ENCODE measurements around the gene SMAD4. TPM values are rescaled to one million over a fixed set of nuclear protein-coding genes. Genes with fewer than 3 reads are reported as not detected.

SMAD4 gene
- total and polyA plus RNA-seq, 4 donors, result 9.3 to 65.3 (median 29.1) TPM

DNA sequence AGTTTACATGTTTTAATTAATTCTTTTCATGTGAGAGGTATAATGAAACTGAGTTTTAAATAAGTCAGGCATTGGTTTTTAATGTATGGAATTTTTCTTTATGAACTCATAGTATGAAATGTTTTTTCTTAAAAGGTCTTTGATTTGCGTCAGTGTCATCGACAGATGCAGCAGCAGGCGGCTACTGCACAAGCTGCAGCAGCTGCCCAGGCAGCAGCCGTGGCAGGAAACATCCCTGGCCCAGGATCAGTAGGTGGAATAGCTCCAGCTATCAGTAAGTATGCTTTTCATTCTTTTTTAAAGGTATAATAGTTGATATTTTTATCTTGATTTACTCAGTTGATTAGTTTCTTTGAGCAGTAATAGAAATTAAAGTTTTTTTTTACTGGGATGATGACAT lies 46.5 kb downstream of the SMAD4 start (continued):
- TF ChIP-seq, protein P1, sequence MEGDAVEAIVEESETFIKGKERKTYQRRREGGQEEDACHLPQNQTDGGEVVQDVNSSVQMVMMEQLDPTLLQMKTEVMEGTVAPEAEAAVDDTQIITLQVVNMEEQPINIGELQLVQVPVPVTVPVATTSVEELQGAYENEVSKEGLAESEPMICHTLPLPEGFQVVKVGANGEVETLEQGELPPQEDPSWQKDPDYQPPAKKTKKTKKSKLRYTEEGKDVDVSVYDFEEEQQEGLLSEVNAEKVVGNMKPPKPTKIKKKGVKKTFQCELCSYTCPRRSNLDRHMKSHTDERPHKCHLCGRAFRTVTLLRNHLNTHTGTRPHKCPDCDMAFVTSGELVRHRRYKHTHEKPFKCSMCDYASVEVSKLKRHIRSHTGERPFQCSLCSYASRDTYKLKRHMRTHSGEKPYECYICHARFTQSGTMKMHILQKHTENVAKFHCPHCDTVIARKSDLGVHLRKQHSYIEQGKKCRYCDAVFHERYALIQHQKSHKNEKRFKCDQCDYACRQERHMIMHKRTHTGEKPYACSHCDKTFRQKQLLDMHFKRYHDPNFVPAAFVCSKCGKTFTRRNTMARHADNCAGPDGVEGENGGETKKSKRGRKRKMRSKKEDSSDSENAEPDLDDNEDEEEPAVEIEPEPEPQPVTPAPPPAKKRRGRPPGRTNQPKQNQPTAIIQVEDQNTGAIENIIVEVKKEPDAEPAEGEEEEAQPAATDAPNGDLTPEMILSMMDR (IDR thresholded peaks at IDR 0.05; ENCODE audit: low read depth, low read length, missing input control), result no peak
- TF ChIP-seq GABPA (IDR thresholded peaks at IDR 0.05 in 1 of 2, conservative IDR thresholded peaks at IDR 0.05 in 1 of 2) (no peak), YY1 (IDR thresholded peaks at IDR 0.05) (no peak)
- TF ChIP-seq, protein P2, sequence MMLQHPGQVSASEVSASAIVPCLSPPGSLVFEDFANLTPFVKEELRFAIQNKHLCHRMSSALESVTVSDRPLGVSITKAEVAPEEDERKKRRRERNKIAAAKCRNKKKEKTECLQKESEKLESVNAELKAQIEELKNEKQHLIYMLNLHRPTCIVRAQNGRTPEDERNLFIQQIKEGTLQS (IDR thresholded peaks at IDR 0.05), result no peak

DNA sequence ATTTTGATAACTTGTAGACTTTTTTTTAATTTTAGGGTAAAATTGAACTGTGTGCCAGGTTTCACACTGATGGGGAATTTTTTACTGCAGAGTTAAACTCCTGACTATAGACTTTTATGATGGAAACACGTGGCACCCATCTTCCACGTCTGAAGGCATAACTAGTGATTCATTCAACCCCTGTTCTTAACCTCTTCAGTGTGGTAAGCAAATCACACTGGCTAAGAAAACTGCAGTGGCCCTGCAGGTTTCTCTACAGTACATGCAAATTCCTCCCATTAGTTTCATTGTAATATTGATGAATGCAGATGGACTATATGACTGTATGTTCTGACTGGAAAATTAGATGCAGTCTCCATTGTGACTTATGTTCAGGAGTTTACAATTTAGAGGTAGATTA lies 47.2 kb downstream of the SMAD4 start:
- 78% methylated on average over 2 of the region's 2 CpGs for WGBS
- no peak for TF ChIP-seq HNF4G (IDR thresholded peaks at IDR 0.05)

DNA sequence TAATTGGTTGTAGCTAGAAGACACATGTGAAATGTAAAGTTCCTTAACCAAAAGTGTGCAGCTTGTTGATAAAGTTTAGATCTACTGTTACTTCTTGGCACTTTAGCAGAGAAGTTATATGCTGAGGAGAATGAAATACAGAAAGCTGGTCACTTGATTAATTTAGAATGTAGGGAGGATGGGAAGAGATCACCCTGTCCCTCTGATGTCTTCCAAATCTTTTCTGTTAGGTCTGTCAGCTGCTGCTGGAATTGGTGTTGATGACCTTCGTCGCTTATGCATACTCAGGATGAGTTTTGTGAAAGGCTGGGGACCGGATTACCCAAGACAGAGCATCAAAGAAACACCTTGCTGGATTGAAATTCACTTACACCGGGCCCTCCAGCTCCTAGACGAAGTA lies 48.0 kb downstream of the SMAD4 start:
- Histone ChIP-seq H3K9me3 (ENCODE audit: control insufficient read depth in 4 of 4, low read length in 3 of 4) (no peaks in the 10 kb centered on the region), H3K27ac (ENCODE audit: low read depth in 1 of 2, low read length in 2 of 2) (no peak overlapping the region), H3K36me3 (ENCODE audit: control insufficient read depth in 4 of 4, insufficient read depth in 3 of 4, low read depth in 1 of 4, low read length in 3 of 4) (peaks cover 3 to 45% (median 34%) of the 10 kb centered on the region in 4 donors), H3K4me3 (ENCODE audit: low read depth in 1 of 3, low read length in 3 of 3) (no peak overlapping the region), H3K27me3 (ENCODE audit: control insufficient read depth in 4 of 4, insufficient read depth in 4 of 4, low read length in 3 of 4) (no peaks in the 10 kb centered on the region), H3K9ac (ENCODE audit: low read depth in 1 of 2, low read length in 2 of 2) (no peak overlapping the region), H3K4me1 (ENCODE audit: control insufficient read depth in 4 of 4, insufficient read depth in 4 of 4, low read length in 3 of 4) (no peaks in the 10 kb centered on the region)
- DNase-seq (ENCODE audit: low spot score), result no peak
- TF ChIP-seq, protein P1 (IDR thresholded peaks at IDR 0.05; ENCODE audit: low read depth, low read length, missing input control), result no peak
- 96% methylated on average over 5 of the region's 5 CpGs for WGBS

More for the DNA sequence above, 47.2 kb downstream of the SMAD4 start:
- Histone ChIP-seq H3K9me3 (ENCODE audit: control insufficient read depth in 4 of 4, low read length in 3 of 4) (no peaks in the 10 kb centered on the region), H3K27me3 (ENCODE audit: control insufficient read depth in 4 of 4, insufficient read depth in 4 of 4, low read length in 3 of 4) (no peaks in the 10 kb centered on the region), H3K4me1 (ENCODE audit: control insufficient read depth in 4 of 4, insufficient read depth in 4 of 4, low read length in 3 of 4) (no peaks in the 10 kb centered on the region), H3K27ac (ENCODE audit: low read depth in 1 of 2, low read length in 2 of 2) (no peak overlapping the region), H3K4me3 (ENCODE audit: low read depth in 1 of 3, low read length in 3 of 3) (no peak overlapping the region), H3K36me3 (ENCODE audit: control insufficient read depth in 4 of 4, insufficient read depth in 3 of 4, low read depth in 1 of 4, low read length in 3 of 4) (peaks cover 4 to 41% (median 33%) of the 10 kb centered on the region in 4 donors), H3K9ac (ENCODE audit: low read depth in 1 of 2, low read length in 2 of 2) (no peak overlapping the region)
- no peak for DNase-seq (ENCODE audit: low spot score)

DNA sequence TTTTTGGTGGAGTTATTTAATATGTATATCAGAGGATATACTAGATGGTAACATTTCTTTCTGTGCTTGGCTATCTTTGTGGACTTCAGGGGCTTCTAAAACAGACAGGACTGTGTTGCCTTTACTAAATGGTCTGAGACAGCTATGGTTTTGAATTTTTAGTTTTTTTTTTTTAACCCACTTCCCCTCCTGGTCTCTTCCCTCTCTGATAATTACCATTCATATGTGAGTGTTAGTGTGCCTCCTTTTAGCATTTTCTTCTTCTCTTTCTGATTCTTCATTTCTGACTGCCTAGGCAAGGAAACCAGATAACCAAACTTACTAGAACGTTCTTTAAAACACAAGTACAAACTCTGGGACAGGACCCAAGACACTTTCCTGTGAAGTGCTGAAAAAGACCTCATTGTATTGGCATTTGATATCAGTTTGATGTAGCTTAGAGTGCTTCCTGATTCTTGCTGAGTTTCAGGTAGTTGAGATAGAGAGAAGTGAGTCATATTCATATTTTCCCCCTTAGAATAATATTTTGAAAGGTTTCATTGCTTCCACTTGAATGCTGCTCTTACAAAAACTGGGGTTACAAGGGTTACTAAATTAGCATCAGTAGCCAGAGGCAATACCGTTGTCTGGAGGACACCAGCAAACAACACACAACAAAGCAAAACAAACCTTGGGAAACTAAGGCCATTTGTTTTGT lies 52.7 kb downstream of the SMAD4 start:
- H3K9me3 ChIP-seq (ENCODE audit: control insufficient read depth in 4 of 4, low read length in 3 of 4), result no peaks in the 10 kb centered on the region
- WGBS, result 47% methylated on average over 2 of the region's 2 CpGs
- no peak for DNase-seq (ENCODE audit: low spot score)
- peaks cover 2 to 61% (median 34%) of the 10 kb centered on the region in 4 donors for H3K36me3 ChIP-seq (ENCODE audit: control insufficient read depth in 4 of 4, insufficient read depth in 3 of 4, low read depth in 1 of 4, low read length in 3 of 4)
- H3K4me3 ChIP-seq (ENCODE audit: low read depth in 1 of 3, low read length in 3 of 3), result no peak overlapping the region
- H3K9ac ChIP-seq (ENCODE audit: low read depth in 1 of 2, low read length in 2 of 2), result no peak overlapping the region
- H3K27ac ChIP-seq (ENCODE audit: low read depth in 1 of 2, low read length in 2 of 2), result no peak overlapping the region
- no peaks in the 10 kb centered on the region for H3K4me1 ChIP-seq (ENCODE audit: control insufficient read depth in 4 of 4, insufficient read depth in 4 of 4, low read length in 3 of 4)
- no peaks in the 10 kb centered on the region for H3K27me3 ChIP-seq (ENCODE audit: control insufficient read depth in 4 of 4, insufficient read depth in 4 of 4, low read length in 3 of 4)
- TF ChIP-seq FOXA1 (IDR thresholded peaks at IDR 0.05) (no peak), RXRA (IDR thresholded peaks at IDR 0.05) (no peak), EGR1 (IDR thresholded peaks at IDR 0.05; ENCODE audit: low read depth in 2 of 2) (no peak), GABPA (IDR thresholded peaks at IDR 0.05 in 1 of 2, conservative IDR thresholded peaks at IDR 0.05 in 1 of 2) (no peak), HNF4A (conservative IDR thresholded peaks at IDR 0.05) (no peak), FOXA2 (IDR thresholded peaks at IDR 0.05) (no peak), RAD21 (IDR thresholded peaks at IDR 0.05) (no peak)
- TF ChIP-seq, protein P2 (IDR thresholded peaks at IDR 0.05), result no peak
- TF ChIP-seq, protein P3, sequence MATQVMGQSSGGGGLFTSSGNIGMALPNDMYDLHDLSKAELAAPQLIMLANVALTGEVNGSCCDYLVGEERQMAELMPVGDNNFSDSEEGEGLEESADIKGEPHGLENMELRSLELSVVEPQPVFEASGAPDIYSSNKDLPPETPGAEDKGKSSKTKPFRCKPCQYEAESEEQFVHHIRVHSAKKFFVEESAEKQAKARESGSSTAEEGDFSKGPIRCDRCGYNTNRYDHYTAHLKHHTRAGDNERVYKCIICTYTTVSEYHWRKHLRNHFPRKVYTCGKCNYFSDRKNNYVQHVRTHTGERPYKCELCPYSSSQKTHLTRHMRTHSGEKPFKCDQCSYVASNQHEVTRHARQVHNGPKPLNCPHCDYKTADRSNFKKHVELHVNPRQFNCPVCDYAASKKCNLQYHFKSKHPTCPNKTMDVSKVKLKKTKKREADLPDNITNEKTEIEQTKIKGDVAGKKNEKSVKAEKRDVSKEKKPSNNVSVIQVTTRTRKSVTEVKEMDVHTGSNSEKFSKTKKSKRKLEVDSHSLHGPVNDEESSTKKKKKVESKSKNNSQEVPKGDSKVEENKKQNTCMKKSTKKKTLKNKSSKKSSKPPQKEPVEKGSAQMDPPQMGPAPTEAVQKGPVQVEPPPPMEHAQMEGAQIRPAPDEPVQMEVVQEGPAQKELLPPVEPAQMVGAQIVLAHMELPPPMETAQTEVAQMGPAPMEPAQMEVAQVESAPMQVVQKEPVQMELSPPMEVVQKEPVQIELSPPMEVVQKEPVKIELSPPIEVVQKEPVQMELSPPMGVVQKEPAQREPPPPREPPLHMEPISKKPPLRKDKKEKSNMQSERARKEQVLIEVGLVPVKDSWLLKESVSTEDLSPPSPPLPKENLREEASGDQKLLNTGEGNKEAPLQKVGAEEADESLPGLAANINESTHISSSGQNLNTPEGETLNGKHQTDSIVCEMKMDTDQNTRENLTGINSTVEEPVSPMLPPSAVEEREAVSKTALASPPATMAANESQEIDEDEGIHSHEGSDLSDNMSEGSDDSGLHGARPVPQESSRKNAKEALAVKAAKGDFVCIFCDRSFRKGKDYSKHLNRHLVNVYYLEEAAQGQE (IDR thresholded peaks at IDR 0.05), result no peak
- TF ChIP-seq, protein P4, sequence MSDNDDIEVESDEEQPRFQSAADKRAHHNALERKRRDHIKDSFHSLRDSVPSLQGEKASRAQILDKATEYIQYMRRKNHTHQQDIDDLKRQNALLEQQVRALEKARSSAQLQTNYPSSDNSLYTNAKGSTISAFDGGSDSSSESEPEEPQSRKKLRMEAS (IDR thresholded peaks at IDR 0.05), result no peak

Measured in liver (tissue), 9 donors.